Type B pancreatic cell (in vitro differentiated cells): ENCODE data around the gene TBC1D1. TPM values are rescaled to one million over a fixed set of nuclear protein-coding genes. Genes with fewer than 3 reads are reported as not detected.

Experiments
- DNase-seq: peaks from one replicate; pipeline ENCODE4 v3.0.0; 2021; ENCODE audit warnings: mixed read lengths; ENCODE audit not compliant: unreplicated experiment; ENCODE audit errors: extremely low spot score
- H3K27ac Mint-ChIP-seq: 2 replicates; pipeline ENCODE4 v1.8.0; 2021; ENCODE audit warnings: mild to moderate bottlenecking, mixed read lengths
- H3K27me3 Mint-ChIP-seq: 2 replicates; pipeline ENCODE4 v1.8.0; 2021; ENCODE audit warnings: mixed read lengths
- H3K36me3 Mint-ChIP-seq: 2 replicates; pipeline ENCODE4 v1.8.0; 2021; ENCODE audit warnings: mixed read lengths
- H3K4me1 Mint-ChIP-seq: one replicate; pipeline ENCODE4 v1.8.0; 2021; ENCODE audit warnings: mixed read lengths; ENCODE audit not compliant: unreplicated experiment
- H3K4me3 Mint-ChIP-seq: 2 replicates; pipeline ENCODE4 v1.8.0; 2021; ENCODE audit warnings: mild to moderate bottlenecking, mixed read lengths
- H3K9me3 Mint-ChIP-seq: 2 replicates; pipeline ENCODE4 v1.8.0; 2021; ENCODE audit warnings: mixed read lengths
- CTCF ChIP-seq: fragments of 200-600 bp; sonication (generic); conservative IDR thresholded peaks from 2 replicates; pipeline ENCODE4 v1.5.0; 2021; ENCODE audit warnings: antibody characterized with exemption, mild to moderate bottlenecking
- total RNA-seq: library from RNA; stranded (reverse); gene quantifications from 2 replicates; pipeline ENCODE4 v1.2.1, GENCODE V29; 2021; ENCODE audit warnings: low replicate concordance

The TBC1D1 gene
- total RNA-seq, 1 donor from 2014 or later, result 110 TPM

- H3K4me1 Mint-ChIP-seq, result no peaks in the 10 kb centered on the region
- DNase-seq, result no peak
- H3K4me3 Mint-ChIP-seq, result no peak overlapping the region
- peaks cover 31% of the 10 kb centered on the region for H3K36me3 Mint-ChIP-seq
- no peaks in the 10 kb centered on the region for H3K9me3 Mint-ChIP-seq
- H3K27me3 Mint-ChIP-seq, result no peaks in the 10 kb centered on the region
- H3K27ac Mint-ChIP-seq, result no peak overlapping the region
- no peak for TF ChIP-seq CTCF
Measured at GRCh38 chr4:37858112-37858511, 32.8 kb upstream of the TBC1D1 start.

GRCh38 chr4:37858872-37859271 is 32.0 kb upstream of the TBC1D1 start:
- Mint-ChIP-seq H3K4me1 (no peaks in the 10 kb centered on the region), H3K27me3 (no peaks in the 10 kb centered on the region), H3K27ac (no peak overlapping the region), H3K4me3 (no peak overlapping the region), H3K9me3 (no peaks in the 10 kb centered on the region), H3K36me3 (peaks cover 30% of the 10 kb centered on the region)
- no peak for DNase-seq
- TF ChIP-seq CTCF, result no peak

- Mint-ChIP-seq H3K4me3 (no peak overlapping the region), H3K27ac (no peak overlapping the region), H3K4me1 (no peaks in the 10 kb centered on the region), H3K27me3 (no peaks in the 10 kb centered on the region), H3K9me3 (no peaks in the 10 kb centered on the region), H3K36me3 (peaks cover 23% of the 10 kb centered on the region)
- no peak for TF ChIP-seq CTCF
- DNase-seq, result no peak
Measured at GRCh38 chr4:37860266-37860665, 30.6 kb upstream of the TBC1D1 start.

- no peaks in the 10 kb centered on the region for H3K27me3 Mint-ChIP-seq
- H3K27ac Mint-ChIP-seq, result no peak overlapping the region
- DNase-seq, result no peak
- H3K4me1 Mint-ChIP-seq, result no peaks in the 10 kb centered on the region
- no peaks in the 10 kb centered on the region for H3K9me3 Mint-ChIP-seq
- no peak overlapping the region for H3K4me3 Mint-ChIP-seq
- no peak for TF ChIP-seq CTCF
- peaks cover 35% of the 10 kb centered on the region for H3K36me3 Mint-ChIP-seq
Measured at GRCh38 chr4:37862961-37863360, 27.9 kb upstream of the TBC1D1 start.

- Mint-ChIP-seq H3K36me3 (peaks cover 35% of the 10 kb centered on the region), H3K27me3 (no peaks in the 10 kb centered on the region), H3K27ac (no peak overlapping the region), H3K4me3 (no peak overlapping the region), H3K9me3 (no peaks in the 10 kb centered on the region), H3K4me1 (no peaks in the 10 kb centered on the region)
- TF ChIP-seq CTCF, result no peak
- DNase-seq, result no peak
Measured at GRCh38 chr4:37864786-37865185, 26.1 kb upstream of the TBC1D1 start.

GRCh38 chr4:37865450-37865849 is 25.4 kb upstream of the TBC1D1 start:
- H3K36me3 Mint-ChIP-seq, result peaks cover 35% of the 10 kb centered on the region
- no peaks in the 10 kb centered on the region for H3K9me3 Mint-ChIP-seq
- no peaks in the 10 kb centered on the region for H3K4me1 Mint-ChIP-seq
- no peak for DNase-seq
- no peaks in the 10 kb centered on the region for H3K27me3 Mint-ChIP-seq
- H3K27ac Mint-ChIP-seq, result no peak overlapping the region
- TF ChIP-seq CTCF, result no peak
- H3K4me3 Mint-ChIP-seq, result no peak overlapping the region
